Ascending aorta (tissue), 2 donors: Measurements from ENCODE around the gene PEX11B. TPM values are rescaled to one million over a fixed set of nuclear protein-coding genes. Genes with fewer than 3 reads are reported as not detected.

Experiments used
- DNase-seq, 2 donors: peaks; one replicate each; pipeline ENCODE4 v3.0.0-alpha.2; 2019; ENCODE audit warnings: low spot score in 2 of 2
- H3K27ac ChIP-seq, 2 donors: fragments of 200-600 bp; sonication (generic); one replicate each; pipeline ENCODE4 v1.5.1; 2016 to 2017; ENCODE audit warnings: mild to moderate bottlenecking in 1 of 2
- H3K27me3 ChIP-seq: fragments of 200-600 bp; sonication (generic); one replicate; pipeline ENCODE4 v1.5.1; 2017
- H3K36me3 ChIP-seq, 2 donors: fragments of 200-600 bp; sonication (generic); one replicate each; pipeline ENCODE4 v1.5.1; 2016
- H3K4me1 ChIP-seq, 2 donors: fragments of 200-600 bp; sonication (generic); one replicate each; pipeline ENCODE4 v1.5.1; 2016 to 2017; ENCODE audit warnings: mild to moderate bottlenecking in 1 of 2
- H3K4me3 ChIP-seq, 2 donors: fragments of 200-600 bp; sonication (generic); one replicate each; pipeline ENCODE4 v1.5.1; 2016 to 2017; ENCODE audit warnings: mild to moderate bottlenecking in 1 of 2
- H3K9me3 ChIP-seq, 2 donors: fragments of 200-600 bp; sonication (generic); one replicate each; pipeline ENCODE4 v1.5.1; 2016
- intact Hi-C: fragments of 100-400 bp; cut with DNase I; formaldehyde crosslinking; loops from one replicate; pipeline ENCODE4 v1.15.1; 2023
- total RNA-seq: library from RNA; depleted of rRNA; stranded (reverse); fragments of >200 nt; gene quantifications from one replicate; pipeline ENCODE4 v1.1.0, GENCODE V29; 2016
- TF ChIP-seq, protein P1 (sequence below), 3 experiments: fragments of 200-600 bp in 2 of 3; fragments of 450-650 bp in 1 of 3; sonication (generic) in 2 of 3; IDR thresholded peaks; one replicate each; pipeline ENCODE4 v1.5.1; 2016 to 2019; ENCODE audit warnings: antibody characterized with exemption in 3 of 3, mild to moderate bottlenecking in 1 of 3, moderate library complexity in 1 of 3

PEX11B gene
- total RNA-seq, 1 donor from 2014 or later: 11.2 TPM

DNA sequence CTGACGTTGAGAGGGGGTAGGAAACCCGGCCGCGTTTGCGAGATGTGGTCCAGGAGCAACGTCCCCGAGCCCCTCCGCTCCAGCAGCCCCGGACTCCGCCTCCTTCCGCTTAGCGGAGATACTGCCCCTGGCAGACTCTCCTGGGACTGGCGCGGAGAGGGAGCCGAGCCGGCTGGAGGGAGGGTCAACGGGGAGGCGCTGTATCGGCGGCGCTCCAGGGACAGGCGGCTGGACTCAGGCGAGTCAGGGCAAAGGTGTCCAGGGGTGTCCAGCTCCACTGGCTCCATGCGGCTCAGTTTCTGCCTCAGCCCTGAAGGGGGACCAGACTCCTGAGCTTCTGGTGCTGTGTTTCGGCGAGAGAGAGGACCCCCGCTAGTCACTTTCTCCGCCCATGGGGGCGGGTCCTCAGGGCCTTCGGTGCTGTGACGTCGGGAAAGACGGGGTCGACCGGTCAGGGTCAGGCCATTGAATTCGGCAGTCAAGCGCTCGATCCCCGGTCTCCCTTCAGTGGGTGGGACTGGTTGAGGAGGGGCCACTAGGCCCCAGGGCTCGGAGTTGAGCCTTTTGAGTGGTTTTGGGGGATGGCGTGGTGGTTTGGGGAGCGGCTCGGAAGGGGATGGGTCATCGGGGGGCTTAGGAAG lies 42.1 kb upstream of the PEX11B start:
- TF ChIP-seq, protein P1, sequence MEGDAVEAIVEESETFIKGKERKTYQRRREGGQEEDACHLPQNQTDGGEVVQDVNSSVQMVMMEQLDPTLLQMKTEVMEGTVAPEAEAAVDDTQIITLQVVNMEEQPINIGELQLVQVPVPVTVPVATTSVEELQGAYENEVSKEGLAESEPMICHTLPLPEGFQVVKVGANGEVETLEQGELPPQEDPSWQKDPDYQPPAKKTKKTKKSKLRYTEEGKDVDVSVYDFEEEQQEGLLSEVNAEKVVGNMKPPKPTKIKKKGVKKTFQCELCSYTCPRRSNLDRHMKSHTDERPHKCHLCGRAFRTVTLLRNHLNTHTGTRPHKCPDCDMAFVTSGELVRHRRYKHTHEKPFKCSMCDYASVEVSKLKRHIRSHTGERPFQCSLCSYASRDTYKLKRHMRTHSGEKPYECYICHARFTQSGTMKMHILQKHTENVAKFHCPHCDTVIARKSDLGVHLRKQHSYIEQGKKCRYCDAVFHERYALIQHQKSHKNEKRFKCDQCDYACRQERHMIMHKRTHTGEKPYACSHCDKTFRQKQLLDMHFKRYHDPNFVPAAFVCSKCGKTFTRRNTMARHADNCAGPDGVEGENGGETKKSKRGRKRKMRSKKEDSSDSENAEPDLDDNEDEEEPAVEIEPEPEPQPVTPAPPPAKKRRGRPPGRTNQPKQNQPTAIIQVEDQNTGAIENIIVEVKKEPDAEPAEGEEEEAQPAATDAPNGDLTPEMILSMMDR (IDR thresholded peaks at IDR 0.05): peak in 1 of 3 experiments; percentile 23

DNA sequence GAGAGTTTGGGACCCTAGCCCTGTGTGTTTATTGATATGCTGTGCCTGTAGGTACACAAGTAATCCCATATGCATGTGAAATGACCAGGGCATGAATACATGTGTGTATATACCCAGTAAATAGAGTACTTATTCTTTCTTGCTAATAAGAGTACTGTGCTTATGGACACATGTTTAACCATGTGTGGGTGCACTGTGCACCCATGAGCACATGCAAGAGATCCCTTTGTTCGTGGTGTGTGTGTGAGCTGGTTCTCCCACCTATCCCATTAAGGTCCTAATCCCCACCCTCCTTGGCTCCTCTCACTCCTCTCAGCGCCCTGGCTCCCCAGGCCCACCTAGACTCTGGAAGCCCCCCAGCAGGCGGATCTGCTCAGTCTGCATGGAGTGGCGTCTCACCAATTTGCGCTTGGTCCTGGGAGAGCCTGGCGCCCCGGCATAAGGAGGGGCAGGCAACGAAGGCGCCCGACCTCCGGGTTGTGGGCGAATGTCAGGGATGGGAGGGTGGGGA lies 41.5 kb upstream of the PEX11B start:
- peak overlapping the region; percentile 81 to 92 for H3K4me3 ChIP-seq
- no peaks in the 10 kb centered on the region for H3K9me3 ChIP-seq
- H3K27me3 ChIP-seq: no peaks in the 10 kb centered on the region
- intact Hi-C loops: loop anchor here (5.0 kb wide), 2 partner anchors 37 to 52 kb away; partner anchors contain the start of gene TXNIP
- peak overlapping the region; percentile 96 to 97 for H3K27ac ChIP-seq
- peaks cover 22 to 51% of the 10 kb centered on the region in 2 donors for H3K4me1 ChIP-seq
- DNase-seq: no peak
- H3K36me3 ChIP-seq: no peaks in the 10 kb centered on the region
- TF ChIP-seq, protein P1 (IDR thresholded peaks at IDR 0.05): no peak

More for the DNA sequence above, 42.1 kb upstream of the PEX11B start:
- Histone ChIP-seq H3K4me1 (peaks cover 17 to 46% of the 10 kb centered on the region in 2 donors), H3K36me3 (no peaks in the 10 kb centered on the region), H3K27me3 (no peaks in the 10 kb centered on the region), H3K27ac (peak overlapping the region; percentile 96 to 97), H3K9me3 (no peaks in the 10 kb centered on the region), H3K4me3 (peak overlapping the region; percentile 81 to 92)
- intact Hi-C loops: loop anchor here (5.0 kb wide), 2 partner anchors 37 to 52 kb away; partner anchors contain the start of gene TXNIP
- peak; percentile 39 to 90 for DNase-seq

DNA sequence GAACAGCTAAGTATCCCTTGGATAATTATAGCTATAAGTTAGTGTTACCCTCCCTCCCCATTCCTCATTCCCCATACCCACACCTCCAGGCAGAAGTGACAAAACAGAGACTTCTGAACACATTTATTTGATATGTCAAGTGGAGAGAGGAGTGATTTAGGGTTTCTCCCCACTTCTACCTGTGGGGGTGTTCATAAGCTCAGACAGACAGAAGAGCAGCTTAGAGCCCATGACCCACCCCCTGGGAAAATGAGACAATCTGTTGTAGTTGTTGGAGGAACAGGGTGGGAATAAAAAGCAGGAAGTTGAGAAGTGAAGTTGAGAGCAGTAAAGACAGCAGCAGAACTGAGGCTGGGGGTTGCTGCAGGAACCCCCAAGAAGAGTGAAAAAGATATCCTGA lies 40.8 kb upstream of the PEX11B start:
- Histone ChIP-seq H3K9me3 (no peaks in the 10 kb centered on the region), H3K4me1 (peaks cover 23 to 57% of the 10 kb centered on the region in 2 donors), H3K36me3 (no peaks in the 10 kb centered on the region), H3K4me3 (no peak overlapping the region), H3K27ac (peak overlapping the region; percentile 96 to 97), H3K27me3 (no peaks in the 10 kb centered on the region)
- no peak for DNase-seq
- intact Hi-C loops: no loop called here
- TF ChIP-seq, protein P1 (IDR thresholded peaks at IDR 0.05): no peak

DNA sequence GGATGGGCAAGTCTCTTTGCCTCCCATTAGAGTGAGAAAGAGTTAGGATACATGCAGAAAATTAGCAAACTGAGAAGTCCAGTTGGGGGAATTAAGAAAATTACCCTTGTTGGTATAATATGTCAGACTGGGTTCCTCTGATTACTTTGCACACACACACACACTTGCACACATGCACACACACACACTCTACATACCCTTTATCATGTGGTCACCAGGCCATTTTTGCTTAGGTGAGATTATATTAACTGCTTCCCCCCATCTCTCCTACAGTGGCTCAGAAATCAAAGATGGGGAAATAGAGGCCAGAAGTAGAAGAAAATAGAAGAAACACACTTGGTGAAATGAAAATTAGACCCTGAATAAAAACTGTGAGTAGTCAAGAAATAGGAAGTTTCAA lies 40.2 kb upstream of the PEX11B start:
- H3K27me3 ChIP-seq: no peaks in the 10 kb centered on the region
- no peak for DNase-seq
- no peaks in the 10 kb centered on the region for H3K9me3 ChIP-seq
- H3K4me3 ChIP-seq: peak overlapping the region in 1 of 2 donors; percentile 87
- TF ChIP-seq, protein P1 (IDR thresholded peaks at IDR 0.05): no peak
- peak overlapping the region; percentile 96 to 97 for H3K27ac ChIP-seq
- intact Hi-C loops: loop anchor here (1.0 kb wide), 1 partner anchor 31 kb away; the partner anchor contains the start of gene RBM8A
- peaks cover 23 to 59% of the 10 kb centered on the region in 2 donors for H3K4me1 ChIP-seq
- no peaks in the 10 kb centered on the region for H3K36me3 ChIP-seq

DNA sequence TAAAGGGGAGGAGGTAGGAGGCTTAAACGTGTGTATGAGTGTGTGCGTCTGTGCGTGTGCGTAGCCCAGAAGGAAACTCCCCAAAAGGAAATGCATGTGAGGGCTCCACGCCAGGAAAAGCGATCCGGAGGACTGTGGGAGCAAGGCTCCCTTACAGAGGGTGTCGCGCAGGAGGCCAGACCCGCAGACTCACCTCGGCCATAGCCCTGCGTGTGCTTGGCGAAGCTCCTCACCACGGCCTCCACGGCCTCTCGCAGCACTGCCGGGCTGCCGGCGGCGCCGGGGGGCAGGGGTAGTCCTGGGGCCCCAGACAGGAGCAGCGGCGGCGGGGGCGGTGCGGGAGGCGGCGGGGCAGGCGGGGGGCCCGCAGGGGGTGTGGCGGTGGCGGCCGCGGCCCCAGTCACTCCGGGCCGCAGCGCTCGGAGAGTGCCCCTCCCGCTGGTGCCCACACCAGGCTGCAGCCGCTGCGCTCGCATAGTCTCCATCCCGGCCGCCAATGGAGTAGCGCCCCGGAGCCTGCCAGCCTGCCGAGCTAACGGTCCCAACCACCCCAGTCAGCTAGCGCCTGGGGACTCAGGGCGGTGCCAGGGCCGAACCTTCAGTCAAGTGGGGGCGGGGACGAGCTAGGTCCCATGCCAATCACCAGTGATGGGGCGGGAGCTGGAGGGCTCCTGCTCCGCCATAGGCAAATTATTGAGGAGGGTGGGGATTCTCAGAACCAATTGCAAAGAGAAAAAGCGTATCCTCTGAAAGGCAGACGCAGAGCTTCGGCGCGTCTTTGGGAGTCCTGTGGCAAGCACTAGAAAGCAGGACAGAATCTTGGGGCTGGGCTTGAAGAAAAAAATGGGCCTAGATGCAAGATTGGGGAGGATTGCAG lies 39.2 kb upstream of the PEX11B start, which contains the start of gene LIX1L:
TSS of gene LIX1L (minus strand) at position 575 of the 877 bp plus-strand sequence. CDS start at position 485, 90 bp downstream.
- H3K27me3 ChIP-seq: no peaks in the 10 kb centered on the region
- H3K36me3 ChIP-seq: no peaks in the 10 kb centered on the region
- TF ChIP-seq, protein P1 (IDR thresholded peaks at IDR 0.05): no peak
- peak within 1 kb of the TSS; percentile 87 to 99 for H3K4me3 ChIP-seq
- peak; percentile 91 to 98 for DNase-seq
- H3K27ac ChIP-seq: peak within 1 kb of the TSS; percentile 96 to 97
- intact Hi-C loops: loop anchor here (1.0 to 2.0 kb wide), 2 partner anchors 30 to 65 kb away; partner anchors contain the start of gene RBM8A
- H3K9me3 ChIP-seq: no peaks in the 10 kb centered on the region
- H3K4me1 ChIP-seq: peaks cover 15 to 56% of the 10 kb centered on the region in 2 donors
